Activated T-helper 1 cell treated with Interleukin-2 at 50 U/mL for 16 hours (primary cell): Measurements from ENCODE around the gene FCHO1.

Experiments used
- DNase-seq: peaks from one replicate; pipeline ENCODE4 v3.0.0-alpha.2; 2020; ENCODE audit warnings: low read depth

Gene FCHO1

GRCh38 chr19:17735410-17735809, 15.9 kb upstream of the FCHO1 start:
- no peak for DNase-seq

DNA sequence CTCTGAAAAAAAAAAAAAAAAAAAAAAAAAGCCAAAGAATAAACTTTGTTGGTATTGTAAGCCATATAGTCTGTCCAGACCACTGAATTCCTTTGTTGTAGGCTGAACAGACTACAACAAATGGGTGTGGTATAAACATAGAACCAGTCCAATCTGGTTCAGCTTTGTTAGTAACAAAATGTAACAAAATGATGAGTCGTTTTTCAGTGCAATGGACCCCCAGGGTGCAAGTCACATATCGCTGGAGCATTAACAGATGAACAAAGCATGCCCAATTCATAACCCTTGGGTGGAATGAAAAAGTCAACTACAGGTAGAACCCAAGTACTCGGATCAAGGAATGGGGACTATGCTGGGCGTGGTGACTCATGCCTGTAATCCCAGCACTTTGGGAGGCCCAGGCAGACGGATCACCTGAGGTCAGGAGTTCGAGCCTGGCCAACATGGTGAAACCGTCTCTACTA, 13.6 kb upstream of the FCHO1 start:
- no peak for DNase-seq

DNA sequence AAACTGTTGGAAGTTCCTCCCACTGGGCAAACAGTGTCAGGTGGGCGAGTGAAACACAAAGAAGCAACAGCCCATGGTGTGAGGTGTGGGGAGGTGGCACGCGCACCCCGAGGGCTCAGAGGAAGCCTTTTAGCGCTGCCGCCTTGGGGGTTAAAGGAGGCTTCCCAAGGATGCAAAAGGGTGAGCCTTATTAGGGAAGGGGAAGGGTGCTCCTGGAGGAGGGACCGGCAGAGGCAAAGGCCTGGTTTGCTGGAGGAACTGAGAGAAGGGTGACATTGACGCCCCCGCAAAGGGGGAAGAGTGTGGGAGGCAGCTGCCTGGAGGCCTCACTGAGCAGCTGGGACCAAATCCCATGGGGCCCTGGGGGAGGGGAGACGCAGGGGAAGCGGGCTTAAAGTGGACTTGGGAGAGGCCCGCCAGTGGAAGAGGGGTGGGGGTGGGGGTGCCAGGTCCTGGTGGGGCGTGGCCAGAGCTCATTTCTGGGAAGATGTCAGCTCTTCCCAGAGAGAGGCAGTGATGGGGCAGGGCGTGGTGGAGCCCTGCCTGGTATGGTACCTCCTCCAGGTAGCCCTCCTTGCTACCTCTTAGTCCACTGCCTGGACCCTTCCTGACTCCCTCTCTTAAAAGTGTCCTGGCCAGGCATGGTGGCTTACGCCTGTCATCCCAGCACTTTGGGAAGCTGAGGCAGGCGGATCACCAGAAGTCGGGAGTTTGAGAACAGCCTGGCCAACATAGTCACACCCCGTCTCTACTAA, 12.0 kb upstream of the FCHO1 start:
- no peak for DNase-seq

- no peak for DNase-seq
Measured at GRCh38 chr19:17741456-17741855, 9.8 kb upstream of the FCHO1 start.

- DNase-seq = no peak
Measured at GRCh38 chr19:17743874-17744580, 7.2 kb upstream of the FCHO1 start.

DNA sequence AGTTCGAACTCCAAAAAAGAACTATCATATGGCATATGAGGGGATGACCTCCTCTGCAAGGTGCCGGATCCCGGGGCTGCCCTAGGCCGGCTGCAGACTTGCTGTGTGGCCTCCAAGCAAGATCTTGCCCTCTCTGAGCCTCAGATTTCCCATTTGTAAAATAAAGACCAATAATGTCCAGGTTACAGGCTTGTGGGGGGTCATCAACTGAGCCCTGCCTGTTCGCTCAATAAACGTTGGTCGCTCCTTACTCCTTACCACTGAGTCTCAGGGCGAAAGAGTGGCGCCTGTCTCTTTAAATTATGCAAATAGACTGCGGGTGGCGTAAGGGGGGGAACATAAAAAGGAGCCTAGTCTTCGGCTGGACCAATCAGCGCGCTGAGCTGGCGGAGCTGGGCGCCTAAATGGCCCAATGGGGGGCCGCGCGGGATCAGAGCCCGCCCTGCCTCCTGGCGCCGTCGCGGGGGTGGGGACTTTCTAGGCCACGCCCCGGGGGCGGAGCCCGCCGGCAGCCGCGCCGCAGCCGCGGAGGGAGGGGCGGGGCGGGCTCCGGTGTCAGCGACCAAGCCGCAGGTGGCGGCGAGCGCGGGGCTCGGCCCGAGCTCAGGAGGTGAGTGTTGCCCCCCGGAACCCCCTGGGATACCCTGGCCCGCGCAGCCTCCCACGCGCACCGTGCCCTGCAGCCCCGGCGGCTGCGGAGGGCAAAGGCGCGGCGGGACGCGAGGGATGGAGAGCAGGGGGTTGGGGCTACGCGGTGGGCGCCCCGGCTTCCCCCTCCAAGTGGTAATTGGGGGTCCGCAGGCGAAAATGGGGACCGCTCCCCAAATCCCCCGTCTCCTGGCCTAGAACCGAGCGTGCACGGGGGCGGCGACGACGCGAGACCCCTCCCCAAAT, 3.8 kb upstream of the FCHO1 start:
- DNase-seq = peak; percentile 90

DNA sequence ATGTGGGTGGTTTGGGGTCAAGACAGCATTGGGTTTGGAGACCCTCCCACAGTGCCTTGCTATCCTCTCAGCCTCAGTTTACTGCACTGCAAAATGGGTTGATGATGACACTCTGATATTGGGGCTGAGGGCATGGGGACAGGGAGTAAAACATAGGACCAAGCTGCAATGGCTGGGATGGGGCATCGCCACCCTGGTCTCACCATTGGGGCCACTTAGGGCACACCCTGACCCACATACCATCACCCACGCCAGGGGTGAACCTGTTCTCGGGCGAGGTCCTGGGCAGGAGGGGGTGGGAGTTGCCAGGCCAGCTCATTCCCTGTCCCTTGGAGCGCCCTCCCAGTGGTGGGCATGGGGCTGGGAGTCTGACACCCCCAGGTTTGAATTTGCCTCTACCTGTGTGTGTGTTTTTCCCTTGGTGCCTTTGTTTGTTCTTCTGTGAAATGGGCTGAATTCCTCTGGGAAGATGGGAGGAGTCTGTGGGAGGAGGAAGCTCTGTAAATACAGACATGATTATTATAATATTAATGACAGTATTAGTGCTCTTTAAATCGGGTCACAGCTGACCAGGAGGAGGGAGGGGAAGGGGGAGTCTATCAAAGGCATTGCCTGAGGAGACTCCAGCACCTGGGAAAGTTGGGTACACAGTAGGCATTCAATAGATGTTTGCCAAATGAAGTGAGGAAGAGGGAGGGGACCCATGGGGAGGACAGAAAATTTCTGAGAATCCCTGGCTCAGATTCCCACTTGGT, 2.2 kb upstream of the FCHO1 start:
- no peak for DNase-seq

GRCh38 chr19:17749912-17750317, 1.4 kb upstream of the FCHO1 start:
- no peak for DNase-seq

- no peak for DNase-seq
Measured at GRCh38 chr19:17751912-17752273, 616 bp downstream of the FCHO1 start.

DNA sequence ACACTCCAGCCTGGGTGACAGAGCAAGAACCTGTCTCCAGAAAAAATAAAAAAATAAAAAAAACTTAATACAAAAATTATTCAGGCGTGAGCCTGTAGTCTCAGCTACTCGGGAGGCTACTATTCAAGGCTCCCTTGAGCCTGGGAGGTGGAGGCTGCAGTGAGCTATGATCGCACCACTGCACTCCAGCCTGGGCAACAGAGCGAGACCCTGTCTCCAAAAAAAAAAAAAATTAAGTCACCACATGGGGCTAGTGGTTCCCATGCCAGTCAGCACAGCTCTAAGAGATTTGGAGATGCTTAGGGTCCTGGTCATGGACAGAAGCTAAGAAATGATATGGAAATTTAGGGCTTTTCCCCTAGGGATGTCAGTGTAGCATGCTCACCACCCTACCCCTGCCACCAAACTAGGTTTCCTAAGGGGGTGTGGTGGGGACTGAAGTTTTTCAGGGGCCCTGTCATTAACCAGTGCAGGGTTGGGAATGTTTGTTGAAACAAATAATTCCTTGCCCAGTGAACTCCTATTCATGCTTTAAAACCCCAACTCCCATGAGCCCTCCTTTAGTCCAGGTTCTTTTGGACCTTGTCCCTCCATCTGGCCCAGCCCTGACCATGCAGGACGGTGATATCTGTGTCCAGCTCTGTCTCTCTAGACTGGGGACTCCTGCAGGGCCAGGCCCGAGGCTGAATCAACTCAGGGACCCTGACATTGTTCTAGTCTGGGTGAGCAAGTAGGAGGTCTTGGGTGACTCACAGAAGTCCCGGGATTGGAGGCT, 1.8 kb downstream of the FCHO1 start:
- DNase-seq = no peak

DNA sequence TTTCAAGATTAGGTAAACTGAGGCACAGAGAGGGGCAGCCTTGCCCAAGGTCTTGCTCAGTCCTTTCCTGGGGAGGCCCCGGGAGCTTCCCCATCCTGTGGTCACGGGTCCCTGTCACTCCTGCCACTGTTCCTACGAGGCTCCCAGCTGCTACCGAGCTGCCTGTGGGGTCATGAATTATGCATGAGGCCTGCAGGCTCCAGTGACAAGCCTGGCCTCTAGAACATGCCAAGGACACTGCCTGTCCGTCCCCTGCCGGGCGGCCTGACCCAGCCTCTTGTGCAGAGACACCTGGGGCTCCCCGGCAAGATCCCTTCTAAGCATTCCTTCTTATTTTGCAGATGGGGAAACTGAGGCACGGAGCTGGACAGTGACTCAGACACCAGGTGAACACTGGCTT, 2.7 kb downstream of the FCHO1 start:
- DNase-seq = no peak

DNA sequence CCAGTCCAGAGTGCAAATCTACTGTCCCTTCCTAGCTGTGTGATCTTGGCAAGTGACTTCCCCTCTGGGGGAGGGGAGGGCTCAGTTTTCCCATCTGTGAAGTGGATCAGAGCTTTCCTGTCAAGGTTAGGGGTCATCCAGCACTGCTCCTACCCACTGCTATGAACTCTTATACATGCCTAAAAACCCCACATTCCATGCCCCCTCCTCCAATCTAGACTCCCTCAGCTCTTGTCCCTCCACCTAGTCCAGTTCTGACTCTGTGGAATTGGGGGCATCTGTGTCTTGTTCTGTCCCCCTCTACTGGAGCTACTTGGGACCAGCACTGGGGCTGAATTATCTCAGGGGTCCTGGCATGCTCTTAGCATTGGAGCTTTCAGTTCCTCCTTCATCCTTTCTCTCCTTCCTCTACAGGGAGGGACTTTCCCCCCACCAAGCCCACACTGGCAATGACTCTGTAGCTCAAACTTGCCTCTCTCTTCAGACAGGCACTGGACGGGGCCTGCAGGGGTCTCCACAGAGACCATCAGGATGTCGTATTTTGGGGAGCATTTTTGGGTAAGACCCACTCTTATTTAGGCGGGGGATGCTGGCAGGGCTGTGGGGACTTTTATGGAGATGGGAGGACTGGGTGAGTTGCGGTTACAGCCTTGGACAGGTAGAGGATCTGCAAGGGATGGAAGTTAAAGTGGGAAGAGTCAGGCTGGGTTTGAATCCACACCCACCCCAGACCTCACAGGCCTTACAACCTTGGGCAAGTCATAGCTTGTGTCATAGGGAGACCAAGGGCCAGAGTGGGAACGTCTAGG, 3.6 kb downstream of the FCHO1 start:
- no peak for DNase-seq

DNA sequence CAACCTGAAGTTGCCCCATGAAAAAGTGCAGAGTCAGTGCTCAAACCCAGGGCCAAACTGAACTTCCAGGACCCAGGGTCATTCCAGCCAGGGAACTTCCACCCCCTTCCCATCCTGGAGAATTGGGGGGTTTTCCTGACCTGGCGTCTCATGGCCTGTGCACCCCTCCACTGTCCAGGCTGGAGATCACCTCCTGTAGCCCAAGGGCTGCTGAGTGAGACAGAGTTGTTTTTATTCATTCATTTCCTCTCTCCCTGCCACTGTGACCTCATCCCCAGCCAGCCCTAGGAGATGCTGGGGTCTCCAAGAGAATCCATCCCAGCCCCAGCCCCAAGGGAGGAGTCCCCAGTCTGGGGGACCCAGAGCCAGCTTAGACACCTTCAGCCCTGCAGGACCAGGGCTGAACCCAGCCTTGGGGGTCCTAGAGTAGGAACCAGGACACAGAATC, 4.2 kb downstream of the FCHO1 start:
- no peak for DNase-seq

DNA sequence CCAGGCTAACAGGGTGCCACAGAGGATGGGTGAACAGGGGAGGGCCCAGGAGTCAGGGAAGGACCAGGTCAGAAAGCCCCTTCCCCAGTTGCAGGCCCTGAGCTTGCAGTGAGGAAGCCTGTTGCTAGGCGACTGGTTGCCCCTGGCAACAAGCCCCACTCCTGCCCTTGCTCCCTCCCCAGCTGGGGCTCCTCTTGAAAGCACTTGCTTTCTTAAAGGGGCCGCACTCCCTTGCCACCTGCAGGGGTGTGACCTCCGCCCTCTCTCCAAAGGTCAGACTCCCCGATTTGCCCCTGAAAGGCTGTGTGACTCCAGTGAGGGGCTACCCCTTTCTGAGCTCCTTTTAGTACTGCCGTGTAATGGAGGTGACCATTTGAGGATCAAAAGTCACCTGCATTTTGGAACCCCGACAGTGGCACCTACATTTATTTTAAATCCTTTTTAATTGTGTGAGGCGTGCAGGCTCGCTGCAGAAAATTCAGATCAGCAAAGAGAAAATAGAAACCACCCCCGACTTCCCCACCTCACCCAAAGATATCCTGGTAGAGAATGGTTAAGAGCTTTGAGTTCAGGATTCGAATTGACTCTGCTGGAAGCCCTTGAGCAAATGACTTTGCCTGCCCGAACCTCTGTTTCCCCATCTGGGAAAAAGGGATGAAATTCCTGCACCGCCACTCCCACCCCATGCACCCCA, 4.8 kb downstream of the FCHO1 start:
- no peak for DNase-seq

DNA sequence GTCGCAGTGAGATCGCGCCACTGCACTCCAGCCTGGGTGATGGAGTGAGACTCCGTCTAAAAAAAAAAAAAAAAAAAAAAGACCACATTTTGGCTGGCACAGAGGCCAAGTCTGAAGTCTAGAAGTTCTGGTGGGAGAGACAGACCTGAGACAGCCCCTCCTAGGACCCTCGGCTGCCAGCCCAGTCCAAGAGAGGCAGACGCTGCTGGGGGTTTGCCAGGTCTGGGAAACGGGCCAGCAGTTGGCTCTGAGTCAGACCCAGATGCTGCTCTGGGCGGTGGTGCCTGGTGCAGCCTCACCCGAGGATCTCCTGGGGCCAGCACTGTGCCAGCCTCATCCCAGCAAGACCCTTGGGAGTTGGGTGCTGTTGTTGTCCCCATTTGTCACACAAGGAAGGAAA, 5.8 kb downstream of the FCHO1 start:
- no peak for DNase-seq

GRCh38 chr19:17758515-17758914, 7.2 kb downstream of the FCHO1 start:
- no peak for DNase-seq

- no peak for DNase-seq
Measured at GRCh38 chr19:17761148-17761547, 9.9 kb downstream of the FCHO1 start.

- DNase-seq = no peak
Measured at GRCh38 chr19:17762505-17763229, 11.4 kb downstream of the FCHO1 start.

DNA sequence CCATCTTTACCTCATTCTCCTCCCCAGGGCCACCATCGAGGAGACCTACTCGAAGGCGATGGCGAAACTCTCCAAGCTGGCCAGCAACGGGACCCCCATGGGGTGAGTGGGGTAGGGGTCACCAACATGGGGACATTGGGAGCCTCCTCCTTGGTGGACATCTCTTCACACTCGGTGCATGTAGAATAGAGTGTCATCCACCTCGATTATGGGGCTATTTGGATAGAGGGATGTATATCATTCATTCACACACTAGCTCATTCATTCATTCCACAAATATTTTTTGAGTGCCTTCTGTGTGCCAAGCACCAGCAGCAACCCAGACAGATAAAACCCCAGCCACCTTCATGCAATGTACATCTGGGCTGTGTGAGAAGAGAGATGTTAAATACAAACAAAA, 13.1 kb downstream of the FCHO1 start:
- no peak for DNase-seq
